Measurements from ENCODE around the gene OR12D3. TPM values are rescaled to one million over a fixed set of nuclear protein-coding genes. Genes with fewer than 3 reads are reported as not detected.
"Not testable (repeated sequence)": the region's sequence is repeated elsewhere in the genome, so short reads cannot be mapped to it uniquely, and the experiment has no call there.

The OR12D3 gene
- total and polyA plus RNA-seq, 8 donors = not detected

DNA sequence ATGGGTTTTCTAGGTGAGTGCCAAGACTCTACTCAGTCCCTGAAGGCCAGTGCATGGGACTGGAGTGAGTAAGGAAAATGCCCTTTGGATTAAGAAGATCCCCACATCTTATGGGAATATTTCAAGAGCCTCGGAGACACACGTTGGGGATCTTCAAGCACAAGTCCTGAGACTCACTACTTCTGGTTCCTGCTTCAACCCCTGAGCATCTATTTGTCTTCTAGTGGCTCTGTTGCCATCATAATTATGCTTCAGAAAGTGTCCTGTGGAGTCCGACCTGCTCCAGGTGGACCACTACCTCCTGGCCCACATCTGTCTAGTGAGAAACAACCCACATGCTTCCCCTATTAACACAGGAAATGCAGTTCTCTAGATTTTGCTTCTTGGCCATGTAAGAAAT lies 6.3 kb downstream of the OR12D3 start, which contains the start of gene OR5V1:
TSS of gene OR5V1 (minus strand) at position 101 of the 400 bp plus-strand sequence. CDS start 12,670 bp downstream, outside the sequence.
- no peaks in the 10 kb centered on the region for H3K36me3 ChIP-seq
- H3K9me3 ChIP-seq = no peaks in the 10 kb centered on the region
- TF ChIP-seq, protein P1, sequence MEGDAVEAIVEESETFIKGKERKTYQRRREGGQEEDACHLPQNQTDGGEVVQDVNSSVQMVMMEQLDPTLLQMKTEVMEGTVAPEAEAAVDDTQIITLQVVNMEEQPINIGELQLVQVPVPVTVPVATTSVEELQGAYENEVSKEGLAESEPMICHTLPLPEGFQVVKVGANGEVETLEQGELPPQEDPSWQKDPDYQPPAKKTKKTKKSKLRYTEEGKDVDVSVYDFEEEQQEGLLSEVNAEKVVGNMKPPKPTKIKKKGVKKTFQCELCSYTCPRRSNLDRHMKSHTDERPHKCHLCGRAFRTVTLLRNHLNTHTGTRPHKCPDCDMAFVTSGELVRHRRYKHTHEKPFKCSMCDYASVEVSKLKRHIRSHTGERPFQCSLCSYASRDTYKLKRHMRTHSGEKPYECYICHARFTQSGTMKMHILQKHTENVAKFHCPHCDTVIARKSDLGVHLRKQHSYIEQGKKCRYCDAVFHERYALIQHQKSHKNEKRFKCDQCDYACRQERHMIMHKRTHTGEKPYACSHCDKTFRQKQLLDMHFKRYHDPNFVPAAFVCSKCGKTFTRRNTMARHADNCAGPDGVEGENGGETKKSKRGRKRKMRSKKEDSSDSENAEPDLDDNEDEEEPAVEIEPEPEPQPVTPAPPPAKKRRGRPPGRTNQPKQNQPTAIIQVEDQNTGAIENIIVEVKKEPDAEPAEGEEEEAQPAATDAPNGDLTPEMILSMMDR (IDR thresholded peaks at IDR 0.05) = no peak
- H3K4me3 ChIP-seq = no peak within 1 kb of the TSS
- no peak within 1 kb of the TSS for H3K27ac ChIP-seq
- no peaks in the 10 kb centered on the region for H3K4me1 ChIP-seq
- DNase-seq = no peak
- no peak for ATAC-seq
- intact Hi-C loops (cut with DNase I) = no loop called here
- no peaks in the 10 kb centered on the region for H3K27me3 ChIP-seq

DNA sequence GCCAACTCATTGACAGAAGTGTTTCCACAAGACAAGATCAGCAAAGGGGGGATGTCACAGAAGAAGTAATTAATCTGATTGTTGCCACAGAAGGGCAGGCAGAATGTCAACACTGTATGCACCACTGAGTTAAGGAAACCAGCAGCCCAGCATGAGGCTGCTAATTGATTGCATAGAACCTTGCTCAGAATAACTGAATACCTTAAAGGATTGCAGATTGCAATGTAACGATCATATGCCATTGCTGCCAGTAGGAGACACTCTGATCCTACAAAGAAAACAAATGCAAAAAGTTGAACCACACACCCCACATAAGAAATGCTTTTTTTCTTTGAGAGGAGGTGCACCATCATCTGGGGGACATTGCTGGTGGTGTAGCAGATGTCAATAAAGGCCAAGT lies 19.5 kb downstream of the OR12D3 start:
- no peak overlapping the region for H3K4me3 ChIP-seq
- no peaks in the 10 kb centered on the region for H3K36me3 ChIP-seq
- H3K9me3 ChIP-seq = peaks cover 0 to 6% of the 10 kb centered on the region in 2 donors
- TF ChIP-seq, protein P1 (IDR thresholded peaks at IDR 0.05) = no peak
- no peaks in the 10 kb centered on the region for H3K27me3 ChIP-seq
- DNase-seq (no peak), ATAC-seq (no peak)
- H3K4me1 ChIP-seq = no peaks in the 10 kb centered on the region
- intact Hi-C loops (cut with DNase I) = no loop called here
- no peak overlapping the region for H3K27ac ChIP-seq

DNA sequence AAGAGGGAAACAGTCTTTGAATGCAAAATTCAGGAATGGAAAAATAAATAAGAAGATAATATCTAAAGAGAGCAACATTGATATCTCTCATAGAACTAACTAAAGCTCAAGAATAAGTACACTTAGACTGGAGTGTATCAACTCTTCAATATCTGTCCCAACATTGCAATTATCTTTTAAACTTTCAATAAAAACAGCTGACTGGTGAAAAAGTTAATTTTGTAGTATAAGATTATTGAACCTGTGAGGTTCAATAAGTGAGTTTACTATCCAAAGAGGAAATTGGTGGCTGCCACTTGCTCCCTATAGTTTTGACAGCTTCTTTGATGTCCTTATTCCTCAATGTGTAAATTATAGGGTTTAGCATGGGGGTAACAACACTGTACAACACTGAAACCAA lies 20.1 kb downstream of the OR12D3 start:
- Histone ChIP-seq H3K36me3 (no peaks in the 10 kb centered on the region), H3K9me3 (peaks cover 0 to 9% of the 10 kb centered on the region in 2 donors), H3K27ac (no peak overlapping the region), H3K27me3 (no peaks in the 10 kb centered on the region), H3K4me1 (no peaks in the 10 kb centered on the region), H3K4me3 (no peak overlapping the region)
- DNase-seq (no peak), ATAC-seq (no peak)
- intact Hi-C loops (cut with DNase I) = no loop called here
- TF ChIP-seq, protein P1 (IDR thresholded peaks at IDR 0.05) = no peak

DNA sequence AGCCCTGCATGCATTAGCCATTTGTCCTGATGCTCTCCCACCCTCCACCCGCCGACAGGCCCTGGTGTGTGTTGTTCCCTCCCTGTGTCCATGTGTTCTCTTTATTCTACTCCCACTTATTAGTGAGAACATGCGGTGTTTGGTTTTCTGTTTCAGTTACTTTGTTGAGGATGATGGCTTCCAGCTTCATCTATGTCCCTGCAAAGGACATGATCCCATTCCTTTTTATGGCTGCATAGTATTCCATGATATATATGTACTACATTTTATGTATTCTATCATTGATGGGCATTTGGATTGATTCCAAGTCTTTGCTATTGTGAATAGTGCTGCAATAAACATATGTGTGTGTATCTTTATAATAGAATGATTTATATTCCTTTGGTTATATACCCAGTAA lies 25.7 kb downstream of the OR12D3 start:
- DNase-seq; ATAC-seq; H3K27me3 ChIP-seq; H3K27ac ChIP-seq; H3K36me3 ChIP-seq; intact Hi-C loops (cut with DNase I); H3K4me1 ChIP-seq; H3K9me3 ChIP-seq; H3K4me3 ChIP-seq: not testable (repeated sequence)

DNA sequence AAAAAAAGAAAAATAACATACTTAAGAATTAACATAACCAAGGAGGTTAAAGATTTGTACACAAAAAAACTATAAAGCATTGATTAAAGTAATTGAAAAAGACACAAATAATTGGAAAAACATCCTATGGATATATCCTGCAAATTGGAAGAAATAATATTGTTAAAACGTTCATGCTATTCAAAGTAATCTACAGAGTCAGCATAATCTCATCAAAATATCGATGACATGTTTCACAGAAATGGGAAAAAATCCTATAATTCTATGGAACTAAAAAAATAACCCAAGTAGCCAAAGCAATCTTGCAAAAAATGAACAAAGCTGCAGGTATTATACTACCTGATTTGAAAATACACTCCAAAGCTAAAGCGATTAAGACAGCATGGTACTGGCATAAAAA lies 29.7 kb downstream of the OR12D3 start:
- ATAC-seq (no peak), DNase-seq (no peak)
- no peak overlapping the region for H3K27ac ChIP-seq
- H3K4me3 ChIP-seq = no peak overlapping the region
- H3K4me1 ChIP-seq = no peaks in the 10 kb centered on the region
- H3K9me3 ChIP-seq = peaks cover 0 to 1% of the 10 kb centered on the region in 2 donors
- no peaks in the 10 kb centered on the region for H3K27me3 ChIP-seq
- intact Hi-C loops (cut with DNase I) = no loop called here
- H3K36me3 ChIP-seq = no peaks in the 10 kb centered on the region
- TF ChIP-seq, protein P1 (IDR thresholded peaks at IDR 0.05) = no peak

DNA sequence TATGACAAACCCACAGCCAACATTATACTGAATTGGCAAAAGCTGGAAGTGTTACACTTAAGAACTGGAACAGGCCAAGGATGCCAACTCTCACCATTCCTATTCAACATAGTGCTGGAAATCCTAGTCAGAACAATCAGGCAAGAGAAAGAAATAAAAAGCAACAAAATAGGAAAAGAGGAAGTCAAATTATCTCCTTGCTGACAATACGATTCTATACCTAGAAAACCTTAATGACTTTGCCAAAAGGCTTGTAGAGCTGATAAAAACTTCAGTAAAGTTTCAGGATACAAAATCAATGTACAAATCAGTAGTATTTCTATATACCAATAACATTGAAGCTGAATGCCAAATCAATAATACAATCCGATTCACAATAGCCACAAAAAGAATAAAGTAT lies 38.8 kb downstream of the OR12D3 start:
- TF ChIP-seq, protein P1 (IDR thresholded peaks at IDR 0.05) = no peak

More for the DNA sequence above, 38.8 kb downstream of the OR12D3 start:
- no peaks in the 10 kb centered on the region for H3K27me3 ChIP-seq
- DNase-seq = no peak
- H3K9me3 ChIP-seq = no peaks in the 10 kb centered on the region
- intact Hi-C loops (cut with DNase I) = no loop called here
- H3K27ac ChIP-seq = no peak overlapping the region
- no peak overlapping the region for H3K4me3 ChIP-seq
- no peak for ATAC-seq
- no peaks in the 10 kb centered on the region for H3K4me1 ChIP-seq
- H3K36me3 ChIP-seq = no peaks in the 10 kb centered on the region

All from left lung (tissue), 10 donors.